Testis (tissue), 2 donors: ENCODE measurements around the gene SDHB.

Experiments
- POLR2A ChIP-seq: fragments of 450-650 bp; IDR thresholded peaks from one replicate; pipeline ENCODE4 v1.6.1; 2017; ENCODE audit warnings: antibody characterized with exemption, mild to moderate bottlenecking, moderate library complexity
- TF ChIP-seq, protein P1 (sequence below), 3 experiments: fragments of 450-650 bp in 2 of 3; fragments of 200-600 bp in 1 of 3; sonication (generic) in 1 of 3; IDR thresholded peaks; one replicate each; pipeline ENCODE4 v1.5.1; 2016 to 2019; ENCODE audit warnings: antibody characterized with exemption in 3 of 3, mild to moderate bottlenecking in 2 of 3, moderate library complexity in 1 of 3

GRCh38 chr1:17096584-17096983 is 42.8 kb upstream of the SDHB start:
- TF ChIP-seq, protein P1, sequence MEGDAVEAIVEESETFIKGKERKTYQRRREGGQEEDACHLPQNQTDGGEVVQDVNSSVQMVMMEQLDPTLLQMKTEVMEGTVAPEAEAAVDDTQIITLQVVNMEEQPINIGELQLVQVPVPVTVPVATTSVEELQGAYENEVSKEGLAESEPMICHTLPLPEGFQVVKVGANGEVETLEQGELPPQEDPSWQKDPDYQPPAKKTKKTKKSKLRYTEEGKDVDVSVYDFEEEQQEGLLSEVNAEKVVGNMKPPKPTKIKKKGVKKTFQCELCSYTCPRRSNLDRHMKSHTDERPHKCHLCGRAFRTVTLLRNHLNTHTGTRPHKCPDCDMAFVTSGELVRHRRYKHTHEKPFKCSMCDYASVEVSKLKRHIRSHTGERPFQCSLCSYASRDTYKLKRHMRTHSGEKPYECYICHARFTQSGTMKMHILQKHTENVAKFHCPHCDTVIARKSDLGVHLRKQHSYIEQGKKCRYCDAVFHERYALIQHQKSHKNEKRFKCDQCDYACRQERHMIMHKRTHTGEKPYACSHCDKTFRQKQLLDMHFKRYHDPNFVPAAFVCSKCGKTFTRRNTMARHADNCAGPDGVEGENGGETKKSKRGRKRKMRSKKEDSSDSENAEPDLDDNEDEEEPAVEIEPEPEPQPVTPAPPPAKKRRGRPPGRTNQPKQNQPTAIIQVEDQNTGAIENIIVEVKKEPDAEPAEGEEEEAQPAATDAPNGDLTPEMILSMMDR (IDR thresholded peaks at IDR 0.05) = no peak
- TF ChIP-seq POLR2A = no peak
